GM23338 (cell line): Measurements from ENCODE around the gene PLA2G5. TPM values are rescaled to one million over a fixed set of nuclear protein-coding genes. Genes with fewer than 3 reads are reported as not detected.

Experiments used
- EZH2phosphoT487 ChIP-seq: fragments of 200-600 bp; sonication (generic); IDR thresholded peaks from one replicate; pipeline ENCODE4 v1.8.1; 2018; ENCODE audit warnings: antibody characterized with exemption; ENCODE audit not compliant: unreplicated experiment
- POLR2AphosphoS5 ChIP-seq: IDR thresholded peaks from 2 replicates; pipeline ENCODE4 v1.6.1; 2016; ENCODE audit warnings: antibody characterized with exemption, low read depth
- REST ChIP-seq: IDR thresholded peaks from one replicate; pipeline ENCODE4 v1.6.1; 2018; ENCODE audit warnings: antibody characterized with exemption; ENCODE audit not compliant: unreplicated experiment
- ZNF462 ChIP-seq: fragments of 250-450 bp; sonication (Bioruptor Pico); IDR thresholded peaks from 2 replicates; pipeline ENCODE4 v1.5.0; 2020; ENCODE audit warnings: mild to moderate bottlenecking, moderate library complexity
- polyA plus RNA-seq: library from polyadenylated mRNA; unstranded; fragments of >200 nt; fragmentation: Nextera tagmentation; extraction: Ambion mirVana; gene quantifications from 2 replicates; pipeline ENCODE4 v1.2.1, GENCODE V29; 2016
- total RNA-seq: library from RNA; depleted of rRNA; stranded (reverse); fragments of >200 nt; shearing (Covaris generic); gene quantifications from 2 replicates; pipeline ENCODE4 v1.2.3, GENCODE V29; 2014

The PLA2G5 gene
- total and polyA plus RNA-seq, 2 experiments from 2014 or later = not detected

GRCh38 chr1:20112279-20113000 lies 42.4 kb downstream of the PLA2G5 start (continued):
- TF ChIP-seq ZNF462 (CRISPR knock-in tag) = no peak
- TF ChIP-seq POLR2AphosphoS5 = no peak
- no peak for TF ChIP-seq REST
- no peak for TF ChIP-seq EZH2phosphoT487
